Mammary epithelial cell (primary cell): ENCODE results near the gene ACHE.

Source experiments
- EZH2 ChIP-seq: IDR thresholded peaks from 2 replicates; pipeline ENCODE4 v1.6.1; 2012; ENCODE audit warnings: low read length, inconsistent platforms, borderline replicate concordance
- TF ChIP-seq, protein P1 (sequence below), 2 donors: IDR thresholded peaks in 1 of 2; conservative IDR thresholded peaks in 1 of 2; 2 replicates each; pipeline ENCODE4 v1.5.1; 2011 to 2012; ENCODE audit warnings: inconsistent platforms in 2 of 2, low read length in 2 of 2, mild to moderate bottlenecking in 2 of 2, control low read depth in 1 of 2, low read depth in 1 of 2; ENCODE audit not compliant: insufficient read depth in 1 of 2; ENCODE audit errors: extremely low read depth in 1 of 2

DNA sequence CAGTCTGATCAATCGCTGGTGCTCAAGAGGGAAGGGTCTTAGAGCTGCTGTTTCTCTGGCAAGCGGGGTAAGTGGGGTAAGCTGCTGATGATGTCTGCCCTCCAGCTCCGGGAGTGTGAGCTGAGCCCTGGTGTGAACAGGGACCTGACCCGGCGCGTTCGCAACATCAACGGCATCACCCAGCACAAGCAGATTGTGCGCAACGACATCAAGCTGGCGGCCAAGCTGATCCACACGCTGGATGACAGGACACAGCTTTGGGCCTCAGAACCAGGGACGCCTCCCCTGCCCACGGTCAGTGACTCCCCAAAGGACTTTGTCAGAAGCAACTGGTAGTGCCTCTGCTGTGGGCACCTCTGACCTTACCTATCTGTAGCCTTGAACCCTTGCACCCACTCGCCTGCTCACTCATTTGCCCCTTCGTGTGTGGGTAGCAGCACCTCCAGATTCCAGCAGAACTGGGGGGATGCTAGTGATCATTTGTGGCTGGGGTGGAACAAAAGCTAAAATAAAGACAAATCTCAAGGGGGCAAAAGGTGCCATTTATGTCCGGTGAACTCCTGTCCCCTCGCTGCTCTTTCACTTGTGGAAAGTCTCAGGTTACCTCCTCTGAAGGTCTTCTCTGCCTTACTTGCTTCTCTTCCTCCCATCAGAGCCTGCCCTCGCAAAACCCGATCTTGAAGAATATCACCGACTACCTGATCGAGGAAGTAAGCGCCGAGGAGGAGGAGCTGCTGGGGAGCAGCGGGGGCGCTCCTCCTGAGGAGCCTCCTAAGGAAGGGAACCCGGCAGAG, 9.3 kb downstream of the ACHE start:
- TF ChIP-seq, protein P1, sequence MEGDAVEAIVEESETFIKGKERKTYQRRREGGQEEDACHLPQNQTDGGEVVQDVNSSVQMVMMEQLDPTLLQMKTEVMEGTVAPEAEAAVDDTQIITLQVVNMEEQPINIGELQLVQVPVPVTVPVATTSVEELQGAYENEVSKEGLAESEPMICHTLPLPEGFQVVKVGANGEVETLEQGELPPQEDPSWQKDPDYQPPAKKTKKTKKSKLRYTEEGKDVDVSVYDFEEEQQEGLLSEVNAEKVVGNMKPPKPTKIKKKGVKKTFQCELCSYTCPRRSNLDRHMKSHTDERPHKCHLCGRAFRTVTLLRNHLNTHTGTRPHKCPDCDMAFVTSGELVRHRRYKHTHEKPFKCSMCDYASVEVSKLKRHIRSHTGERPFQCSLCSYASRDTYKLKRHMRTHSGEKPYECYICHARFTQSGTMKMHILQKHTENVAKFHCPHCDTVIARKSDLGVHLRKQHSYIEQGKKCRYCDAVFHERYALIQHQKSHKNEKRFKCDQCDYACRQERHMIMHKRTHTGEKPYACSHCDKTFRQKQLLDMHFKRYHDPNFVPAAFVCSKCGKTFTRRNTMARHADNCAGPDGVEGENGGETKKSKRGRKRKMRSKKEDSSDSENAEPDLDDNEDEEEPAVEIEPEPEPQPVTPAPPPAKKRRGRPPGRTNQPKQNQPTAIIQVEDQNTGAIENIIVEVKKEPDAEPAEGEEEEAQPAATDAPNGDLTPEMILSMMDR (conservative IDR thresholded peaks at IDR 0.05 in 1 of 2, IDR thresholded peaks at IDR 0.05 in 1 of 2; ENCODE audit: extremely low read depth in 1 of 2, insufficient read depth in 1 of 2, low read depth in 1 of 2, low read length in 2 of 2): no peak
- no peak for TF ChIP-seq EZH2
